DOHH2 (cell line): Measurements from ENCODE around the gene CCKAR.

Experiments
- EZH2phosphoT487 ChIP-seq: fragments of 200-600 bp; sonication (generic); IDR thresholded peaks from 2 replicates; pipeline ENCODE4 v1.6.1; 2017; ENCODE audit warnings: borderline replicate concordance, mild to moderate bottlenecking, antibody characterized with exemption, low read length, moderate library complexity, mixed read lengths
- TF ChIP-seq, protein P1 (sequence below): fragments of 200-600 bp; sonication (generic); IDR thresholded peaks from one replicate; pipeline ENCODE4 v1.5.1; 2014; ENCODE audit warnings: antibody characterized with exemption, mild to moderate bottlenecking, low read depth, low read length; ENCODE audit not compliant: poor library complexity, severe bottlenecking

DNA sequence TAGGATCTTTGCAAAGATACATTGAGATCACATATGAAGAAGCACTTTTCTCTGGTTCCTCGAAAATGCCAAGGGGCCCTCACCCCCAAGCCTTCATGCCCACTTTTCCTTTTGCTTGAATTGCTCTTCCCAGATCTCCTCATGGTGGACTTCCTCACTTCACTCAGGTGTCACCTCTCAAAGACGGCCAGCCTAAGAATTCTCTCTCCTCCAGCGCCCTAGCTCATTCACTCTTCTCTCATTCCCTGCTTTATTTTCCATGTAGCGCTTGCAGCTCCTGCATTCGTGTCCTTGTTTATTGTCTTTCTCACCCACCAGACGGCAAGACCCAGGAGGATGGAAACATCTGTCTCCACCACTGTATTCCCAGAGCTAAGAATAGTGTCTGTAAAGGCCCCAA, 32.9 kb downstream of the CCKAR start:
- TF ChIP-seq, protein P1, sequence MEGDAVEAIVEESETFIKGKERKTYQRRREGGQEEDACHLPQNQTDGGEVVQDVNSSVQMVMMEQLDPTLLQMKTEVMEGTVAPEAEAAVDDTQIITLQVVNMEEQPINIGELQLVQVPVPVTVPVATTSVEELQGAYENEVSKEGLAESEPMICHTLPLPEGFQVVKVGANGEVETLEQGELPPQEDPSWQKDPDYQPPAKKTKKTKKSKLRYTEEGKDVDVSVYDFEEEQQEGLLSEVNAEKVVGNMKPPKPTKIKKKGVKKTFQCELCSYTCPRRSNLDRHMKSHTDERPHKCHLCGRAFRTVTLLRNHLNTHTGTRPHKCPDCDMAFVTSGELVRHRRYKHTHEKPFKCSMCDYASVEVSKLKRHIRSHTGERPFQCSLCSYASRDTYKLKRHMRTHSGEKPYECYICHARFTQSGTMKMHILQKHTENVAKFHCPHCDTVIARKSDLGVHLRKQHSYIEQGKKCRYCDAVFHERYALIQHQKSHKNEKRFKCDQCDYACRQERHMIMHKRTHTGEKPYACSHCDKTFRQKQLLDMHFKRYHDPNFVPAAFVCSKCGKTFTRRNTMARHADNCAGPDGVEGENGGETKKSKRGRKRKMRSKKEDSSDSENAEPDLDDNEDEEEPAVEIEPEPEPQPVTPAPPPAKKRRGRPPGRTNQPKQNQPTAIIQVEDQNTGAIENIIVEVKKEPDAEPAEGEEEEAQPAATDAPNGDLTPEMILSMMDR: no peak
- no peak for TF ChIP-seq EZH2phosphoT487
